ENCODE measurements around the gene HNRNPC. TPM values are rescaled to one million over a fixed set of nuclear protein-coding genes. Genes with fewer than 3 reads are reported as not detected.
"Not testable (repeated sequence)": the region's sequence is repeated elsewhere in the genome, so short reads cannot be mapped to it uniquely, and the experiment has no call there.

The HNRNPC gene
- total RNA-seq, 1 donor from 2014 or later = 683 TPM

- intact Hi-C loops (cut with micrococcal nuclease) = loop anchor here (10.0 kb wide), 1 partner anchor 45 kb away; the partner anchor contains the start of gene HNRNPC
- TF ChIP-seq CTCF (IDR thresholded peaks at IDR 0.05) = no peak
- no peak overlapping the region for H3K4me3 Mint-ChIP-seq
- H3K9me3 Mint-ChIP-seq = no peaks in the 10 kb centered on the region
- H3K4me1 Mint-ChIP-seq = peaks cover 47% of the 10 kb centered on the region
- no peak for ATAC-seq (ENCODE audit: low read depth)
- POLR2A ChIA-PET = no interaction called here
- DNase-seq = no peak
- peaks cover 87% of the 10 kb centered on the region for H3K36me3 Mint-ChIP-seq (ENCODE audit: low read depth)
- no peak overlapping the region for H3K27ac Mint-ChIP-seq
- H3K27me3 Mint-ChIP-seq = no peaks in the 10 kb centered on the region
- CTCF ChIA-PET = interaction anchor here (1.4 kb wide), 1 partner anchor 20 kb away, joined by 3 read pairs; no protein-coding TSS in a partner anchor
Observed at GRCh38 chr14:21219561-21220111, 49.6 kb downstream of the HNRNPC start.

- H3K4me1 Mint-ChIP-seq = peaks cover 48% of the 10 kb centered on the region
- ChIA-PET CTCF (no interaction called here), POLR2A (no interaction called here)
- intact Hi-C loops (cut with micrococcal nuclease) = loop anchor here (10.0 kb wide), 1 partner anchor 46 kb away; the partner anchor contains the start of gene HNRNPC
- H3K9me3 Mint-ChIP-seq = no peaks in the 10 kb centered on the region
- H3K36me3 Mint-ChIP-seq (ENCODE audit: low read depth) = peaks cover 87% of the 10 kb centered on the region
- no peak for ATAC-seq (ENCODE audit: low read depth)
- no peak for DNase-seq
- H3K27me3 Mint-ChIP-seq = no peaks in the 10 kb centered on the region
- no peak overlapping the region for H3K27ac Mint-ChIP-seq
- TF ChIP-seq CTCF (IDR thresholded peaks at IDR 0.05) = no peak
- H3K4me3 Mint-ChIP-seq = no peak overlapping the region
Observed at GRCh38 chr14:21219120-21219519, 50.1 kb downstream of the HNRNPC start.

GRCh38 chr14:21215879-21216251, 53.4 kb downstream of the HNRNPC start:
- ChIA-PET CTCF (no interaction called here), POLR2A (interaction anchor here (0.6 kb wide), 1 partner anchor 130 kb away, joined by 8 read pairs; no protein-coding TSS in a partner anchor)
- Mint-ChIP-seq H3K27me3 (no peaks in the 10 kb centered on the region), H3K4me3 (no peak overlapping the region), H3K4me1 (peaks cover 37% of the 10 kb centered on the region), H3K9me3 (no peaks in the 10 kb centered on the region), H3K27ac (peak overlapping the region; percentile 44), H3K36me3 (ENCODE audit: low read depth) (peaks cover 88% of the 10 kb centered on the region)
- DNase-seq (no peak), ATAC-seq (ENCODE audit: low read depth) (no peak)
- intact Hi-C loops (cut with micrococcal nuclease) = loop anchor here (10.0 kb wide), 1 partner anchor 49 kb away; the partner anchor contains the start of gene HNRNPC
- no peak for TF ChIP-seq CTCF (IDR thresholded peaks at IDR 0.05)

GRCh38 chr14:21215130-21215878, 53.9 kb downstream of the HNRNPC start:
- ChIA-PET CTCF (no interaction called here), POLR2A (interaction anchor here (0.6 kb wide), 1 partner anchor 131 kb away, joined by 8 read pairs; no protein-coding TSS in a partner anchor)
- ATAC-seq (ENCODE audit: low read depth) (no peak), DNase-seq (no peak)
- H3K9me3 Mint-ChIP-seq = no peaks in the 10 kb centered on the region
- intact Hi-C loops (cut with micrococcal nuclease) = loop anchor here (10.0 kb wide), 1 partner anchor 49 kb away; the partner anchor contains the start of gene HNRNPC
- H3K27ac Mint-ChIP-seq = peak overlapping the region; percentile 44
- no peak for TF ChIP-seq CTCF (IDR thresholded peaks at IDR 0.05)
- peaks cover 85% of the 10 kb centered on the region for H3K36me3 Mint-ChIP-seq (ENCODE audit: low read depth)
- H3K27me3 Mint-ChIP-seq = no peaks in the 10 kb centered on the region
- peaks cover 36% of the 10 kb centered on the region for H3K4me1 Mint-ChIP-seq
- H3K4me3 Mint-ChIP-seq = no peak overlapping the region

GRCh38 chr14:21213652-21214051, 55.6 kb downstream of the HNRNPC start:
- H3K9me3 Mint-ChIP-seq = no peaks in the 10 kb centered on the region
- ChIA-PET POLR2A (no interaction called here), CTCF (no interaction called here)
- peaks cover 29% of the 10 kb centered on the region for H3K4me1 Mint-ChIP-seq
- peaks cover 87% of the 10 kb centered on the region for H3K36me3 Mint-ChIP-seq (ENCODE audit: low read depth)
- no peak for DNase-seq
- no peaks in the 10 kb centered on the region for H3K27me3 Mint-ChIP-seq
- no peak for TF ChIP-seq CTCF (IDR thresholded peaks at IDR 0.05)
- no peak for ATAC-seq (ENCODE audit: low read depth)
- H3K27ac Mint-ChIP-seq = no peak overlapping the region
- intact Hi-C loops (cut with micrococcal nuclease) = loop anchor here (10.0 kb wide), 1 partner anchor 51 kb away; the partner anchor contains the start of gene HNRNPC
- H3K4me3 Mint-ChIP-seq = no peak overlapping the region

- DNase-seq; CTCF ChIA-PET; H3K9me3 Mint-ChIP-seq; H3K27me3 Mint-ChIP-seq; POLR2A ChIA-PET; H3K4me3 Mint-ChIP-seq; ATAC-seq (ENCODE audit: low read depth): not testable (repeated sequence)
- H3K27ac Mint-ChIP-seq = peak overlapping the region; percentile 56
- peaks cover 90% of the 10 kb centered on the region for H3K36me3 Mint-ChIP-seq (ENCODE audit: low read depth)
- intact Hi-C loops (cut with micrococcal nuclease) = loop anchor here (10.0 kb wide), 1 partner anchor 52 kb away; the partner anchor contains the start of gene HNRNPC
- peaks cover 29% of the 10 kb centered on the region for H3K4me1 Mint-ChIP-seq
Observed at GRCh38 chr14:21212824-21213223, 56.4 kb downstream of the HNRNPC start.
